Left cardiac atrium (tissue), 4 donors: ENCODE data around the gene VSIR. TPM values are rescaled to one million over a fixed set of nuclear protein-coding genes. Genes with fewer than 3 reads are reported as not detected.

ENCODE experiments used
- ATAC-seq, 2 donors: fragments of 200-7000 bp; cut with Tn5 transposase; one replicate each; pipeline ENCODE4 v1.9.1; 2020; ENCODE audit warnings: mild to moderate bottlenecking in 2 of 2, moderate library complexity in 2 of 2
- DNase-seq: peaks from one replicate; pipeline ENCODE4 v3.0.0-alpha.2; 2020
- intact Hi-C, 2 donors: fragments of 100-400 bp; cut with DNase I; formaldehyde crosslinking; loops; one replicate each; pipeline versions ENCODE4 v1.14.1 to v1.15.1; 2022 to 2023
- long read RNA-seq: library from polyadenylated mRNA; unstranded; transcript quantifications from one replicate; pipeline ENCODE4 v2.0.0, GENCODE V29; 2021
- total RNA-seq, 2 donors: library from RNA; stranded (reverse); fragmentation: NEBNext Ultra II Directional; extraction: Animal tissue kit (Norgen Biotek cat#: 25700); gene quantifications; one replicate each; pipeline ENCODE4 v1.2.1, GENCODE V29; 2021
- donor health status: DM: no; HTN: yes; CAD: no.
- donor health status: DM: no; HTN: yes; CAD: no; lungs with severe emphysema.
- donor health status: DM: yes; HTN: yes; CAD: no.
- donor health status: Dilated cardiomyopathy.

Gene VSIR
- 10 to 100 TPM; 40.6 to 65.3 TPM for total RNA-seq
- long read RNA-seq, full-length matches to known transcripts: 60 of 69 reads
- long read RNA-seq, partial matches to known transcripts: 2 of 69 reads
- long read RNA-seq, other reads (novel, unspliced or antisense): 7 of 69 reads

GRCh38 chr10:71773221-71773971, at the start of gene VSIR:
Gene VSIR (minus strand): TSS chr10:71773520. CDS start chr10:71773439, 81 bp downstream.
- ATAC-seq (peak; percentile 87 to 88), DNase-seq (peak; percentile 90)
- intact Hi-C loops: loop anchor here in 1 of 2 donors (2.0 kb wide), 1 partner anchor 77 kb away; no protein-coding TSS in a partner anchor

- ATAC-seq: no peak
- no peak for DNase-seq
- intact Hi-C loops: loop anchor here in 1 of 2 donors (10.0 kb wide), 1 partner anchor 507 kb away; the partner anchor contains the start of gene SLC29A3
Measured at GRCh38 chr10:71821909-71822763, 48.8 kb upstream of the VSIR start.

GRCh38 chr10:71820966-71821365, 47.6 kb upstream of the VSIR start:
- ATAC-seq (no peak), DNase-seq (no peak)
- intact Hi-C loops: loop anchor here in 1 of 2 donors (10.0 kb wide), 1 partner anchor 506 kb away; the partner anchor contains the start of gene SLC29A3

GRCh38 chr10:71819985-71820384, 46.7 kb upstream of the VSIR start:
- intact Hi-C loops: loop anchor here (10.0 kb wide), 2 partner anchors 425 to 505 kb away; partner anchors contain the start of genes CDH23 (in 2 of the 2) and SLC29A3 (in 1 of the 2)
- DNase-seq: no peak
- no peak for ATAC-seq

- ATAC-seq: no peak
- no peak for DNase-seq
- intact Hi-C loops: loop anchor here (10.0 kb wide), 1 partner anchor 425 kb away; the partner anchor contains the start of gene CDH23 (in 2 of the 2)
Measured at GRCh38 chr10:71819441-71819861, 46.1 kb upstream of the VSIR start.

- intact Hi-C loops: loop anchor here (10.0 kb wide), 1 partner anchor 424 kb away; the partner anchor contains the start of gene CDH23 (in 2 of the 2)
Measured at GRCh38 chr10:71818674-71819260, 45.4 kb upstream of the VSIR start.

GRCh38 chr10:71817831-71818655, 44.7 kb upstream of the VSIR start:
- intact Hi-C loops: loop anchor here (10.0 kb wide), 1 partner anchor 423 kb away; the partner anchor contains the start of gene CDH23 (in 2 of the 2)
- ATAC-seq: peak; percentile 45 to 60

More at GRCh38 chr10:71818674-71819260, 45.4 kb upstream of the VSIR start:
- DNase-seq: no peak
- no peak for ATAC-seq

GRCh38 chr10:71816936-71817618, 43.8 kb upstream of the VSIR start:
- no peak for ATAC-seq
- intact Hi-C loops: loop anchor here (10.0 kb wide), 1 partner anchor 422 kb away; the partner anchor contains the start of gene CDH23 (in 2 of the 2)
- DNase-seq: no peak

More at GRCh38 chr10:71817831-71818655, 44.7 kb upstream of the VSIR start:
- DNase-seq: peak; percentile 61

- ATAC-seq (no peak), DNase-seq (no peak)
- intact Hi-C loops: loop anchor here (10.0 kb wide), 1 partner anchor 422 kb away; the partner anchor contains the start of gene CDH23 (in 2 of the 2)
Measured at GRCh38 chr10:71816421-71816851, 43.1 kb upstream of the VSIR start.

GRCh38 chr10:71815515-71816130, 42.3 kb upstream of the VSIR start:
- intact Hi-C loops: loop anchor here (10.0 kb wide), 1 partner anchor 421 kb away; the partner anchor contains the start of gene CDH23 (in 2 of the 2)
- DNase-seq (no peak), ATAC-seq (no peak)

- intact Hi-C loops: loop anchor here (5.0 to 10.0 kb wide), 2 partner anchors 420 to 498 kb away; partner anchors contain the start of genes CDH23 (in 2 of the 2) and SLC29A3 (in 1 of the 2)
- ATAC-seq (no peak), DNase-seq (no peak)
Measured at GRCh38 chr10:71814922-71815411, 41.6 kb upstream of the VSIR start.

- ATAC-seq (peak in 1 of 2 donors; percentile 3), DNase-seq (no peak)
- intact Hi-C loops: loop anchor here (5.0 to 10.0 kb wide), 2 partner anchors 418 to 496 kb away; partner anchors contain the start of genes CDH23 (in 2 of the 2) and SLC29A3 (in 1 of the 2)
Measured at GRCh38 chr10:71812913-71813590, 39.7 kb upstream of the VSIR start.

GRCh38 chr10:71812016-71812912, 38.9 kb upstream of the VSIR start:
- ATAC-seq: peak; percentile 81
- intact Hi-C loops: loop anchor here (5.0 to 10.0 kb wide), 2 partner anchors 417 to 495 kb away; partner anchors contain the start of genes CDH23 (in 2 of the 2) and SLC29A3 (in 1 of the 2)
- DNase-seq: peak; percentile 80

- DNase-seq (no peak), ATAC-seq (peak in 1 of 2 donors; percentile 5)
- intact Hi-C loops: loop anchor here (5.0 to 10.0 kb wide), 2 partner anchors 417 to 494 kb away; partner anchors contain the start of genes CDH23 (in 2 of the 2) and SLC29A3 (in 1 of the 2)
Measured at GRCh38 chr10:71811351-71811750, 38.0 kb upstream of the VSIR start.
